GM08714 (cell line): ENCODE data around the gene LPO.

Experiments used
- H3K4me3 ChIP-seq: fragments of 200-500 bp; sonication (Bioruptor generic); 2 replicates; pipeline ENCODE4 v1.5.1; 2014; ENCODE audit warnings: mild to moderate bottlenecking, low read length, inconsistent platforms
- ZNF274 ChIP-seq: IDR thresholded peaks from 2 replicates; pipeline ENCODE4 v1.6.1; 2012; ENCODE audit warnings: mild to moderate bottlenecking, low read depth, low read length

LPO gene

GRCh38 chr17:58315281-58315711 is 76.9 kb downstream of the LPO start:
- TF ChIP-seq ZNF274 = no peak
- H3K4me3 ChIP-seq = no peak overlapping the region

DNA sequence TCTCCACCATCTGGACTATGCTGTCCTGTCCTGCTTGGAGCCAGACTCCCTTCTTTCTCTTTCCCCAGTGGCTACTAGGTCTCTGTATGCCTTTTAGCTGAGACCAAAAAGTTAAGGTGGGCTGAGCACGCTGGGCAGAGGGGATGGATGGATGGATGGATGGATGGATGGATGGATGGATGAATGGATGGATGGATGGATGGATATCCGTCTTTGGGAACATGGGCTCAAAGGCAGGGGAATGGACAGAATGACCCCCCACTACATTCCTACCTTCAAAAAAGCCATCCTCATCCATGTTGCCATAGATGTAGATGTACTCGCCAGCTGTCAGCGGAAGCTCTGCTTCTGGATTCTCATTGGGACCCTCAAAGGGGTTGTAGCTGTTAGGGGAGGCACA is 77.4 kb downstream of the LPO start:
- no peak for TF ChIP-seq ZNF274

DNA sequence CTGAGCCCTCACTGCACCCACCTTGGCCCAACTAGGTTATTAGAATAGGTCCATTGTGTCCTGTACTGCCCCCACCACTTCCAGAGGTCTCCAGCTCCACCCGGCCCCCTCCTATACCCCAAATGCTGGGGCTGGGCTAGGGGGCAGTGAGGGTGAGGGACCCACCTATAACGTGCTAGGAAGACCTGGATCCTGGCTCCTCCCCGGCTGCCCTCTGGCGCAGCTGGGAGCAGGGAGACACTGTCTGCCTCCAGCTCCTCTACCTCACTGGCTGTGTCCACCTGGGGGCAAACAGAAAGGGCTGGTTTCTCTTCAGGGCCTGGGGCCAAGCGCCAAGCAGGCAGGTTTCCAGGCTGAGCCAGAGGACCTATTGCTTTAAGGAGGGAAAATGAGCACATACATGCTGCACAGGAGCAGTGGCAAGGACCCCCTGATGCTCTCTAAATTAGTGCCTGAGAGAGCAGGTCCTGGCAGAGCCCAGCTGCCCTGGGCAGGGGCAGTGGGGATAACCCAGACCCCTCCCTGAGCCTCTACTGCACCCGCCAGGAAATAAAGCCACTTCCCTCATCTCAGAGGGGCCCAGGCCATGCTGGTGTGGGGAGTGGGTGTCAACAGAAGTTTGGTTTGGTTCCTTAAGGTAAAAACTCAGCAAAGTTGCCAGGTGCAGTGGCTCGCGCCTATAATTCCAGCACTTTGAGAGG is 78.0 kb downstream of the LPO start:
- TF ChIP-seq ZNF274 = no peak
- H3K4me3 ChIP-seq = no peak overlapping the region

More for the DNA sequence above, 77.4 kb downstream of the LPO start:
- no peak overlapping the region for H3K4me3 ChIP-seq

DNA sequence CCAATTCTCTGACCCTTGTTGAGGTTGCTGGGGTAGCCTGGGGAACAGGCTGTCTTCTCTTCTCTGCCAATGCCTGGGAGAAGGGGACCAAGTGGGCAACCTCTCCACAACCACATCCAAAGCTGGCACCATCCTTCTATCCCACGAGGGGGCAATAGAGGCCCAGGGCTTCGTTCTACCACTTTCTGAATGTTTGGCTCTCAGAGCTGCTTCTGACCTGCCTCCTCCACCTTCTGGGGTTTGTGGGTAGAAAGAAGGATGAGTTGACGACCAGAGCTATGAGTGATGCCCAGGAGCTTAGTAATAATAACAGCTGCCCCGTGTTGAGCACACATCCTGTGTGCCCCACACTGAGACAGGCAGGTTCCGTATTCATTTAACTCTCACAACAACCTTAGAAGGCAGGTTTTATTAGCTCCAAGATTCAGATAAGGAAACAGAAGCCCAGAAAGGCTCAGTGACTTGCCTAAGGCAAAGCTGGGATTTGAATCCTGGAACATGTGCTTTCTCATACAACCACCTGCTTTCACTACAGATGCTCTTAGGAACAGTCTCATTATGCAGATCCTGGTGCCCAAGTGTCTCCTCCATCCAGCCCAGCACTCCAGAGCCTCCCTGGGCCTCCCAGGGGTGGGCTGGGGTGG is 79.2 kb downstream of the LPO start:
- H3K4me3 ChIP-seq = no peak overlapping the region
- no peak for TF ChIP-seq ZNF274

- TF ChIP-seq ZNF274 = no peak
Observed at GRCh38 chr17:58318065-58318481, 79.7 kb downstream of the LPO start.

More at GRCh38 chr17:58318065-58318481, 79.7 kb downstream of the LPO start:
- no peak overlapping the region for H3K4me3 ChIP-seq
